Left lung (tissue), 10 donors: ENCODE measurements around the gene DEFB113. TPM values are rescaled to one million over a fixed set of nuclear protein-coding genes. Genes with fewer than 3 reads are reported as not detected.

Source experiments
- ATAC-seq: fragments of 200-7000 bp; cut with Tn5 transposase; one replicate; pipeline ENCODE4 v1.9.1; 2020; ENCODE audit warnings: moderate library complexity
- DNase-seq, 4 donors: peaks; one replicate each; pipeline ENCODE4 v3.0.0-alpha.2; 2013 to 2020
- H3K27ac ChIP-seq, 2 donors: fragments of 200-600 bp; sonication (generic) in 1 of 2; one replicate each; pipeline versions ENCODE4 v1.5.0 to v1.8.0; 2020 to 2021
- H3K27me3 ChIP-seq, 2 donors: fragments of 200-600 bp; sonication (generic) in 1 of 2; one replicate each; pipeline versions ENCODE4 v1.5.0 to v1.8.0; 2020 to 2021
- H3K36me3 ChIP-seq, 2 donors: fragments of 200-600 bp; sonication (generic) in 1 of 2; one replicate each; pipeline versions ENCODE4 v1.5.0 to v1.8.0; 2020 to 2021
- H3K4me1 ChIP-seq, 2 donors: fragments of 200-600 bp; one replicate each; pipeline ENCODE4 v1.8.0; 2021
- H3K4me3 ChIP-seq, 2 donors: fragments of 200-600 bp; sonication (generic) in 1 of 2; one replicate each; pipeline versions ENCODE4 v1.5.0 to v1.8.0; 2020 to 2021; ENCODE audit warnings: mild to moderate bottlenecking in 1 of 2
- H3K9me3 ChIP-seq, 2 donors: fragments of 200-600 bp; sonication (generic) in 1 of 2; one replicate each; pipeline versions ENCODE4 v1.5.0 to v1.8.0; 2020 to 2021
- intact Hi-C, 2 donors: fragments of 100-400 bp; cut with DNase I; formaldehyde crosslinking; loops; one replicate each; pipeline versions ENCODE4 v1.11.2 to v1.14.2; 2022
- polyA plus RNA-seq, 6 donors: library from polyadenylated mRNA; unstranded; fragments of 120-200 nt; gene quantifications; one replicate each; pipeline ENCODE4 v1.2.1, GENCODE V29; 2013; ENCODE audit not compliant: insufficient read length in 6 of 6
- total RNA-seq, 2 donors: library from RNA; stranded (reverse); fragmentation: NEBNext Ultra II Directional; extraction: Animal tissue kit (Norgen Biotek cat#: 25700); gene quantifications; one replicate each; pipeline ENCODE4 v1.2.1, GENCODE V29; 2021
- TF ChIP-seq, protein P1 (sequence below), 2 donors: fragments of 200-600 bp; sonication (generic) in 1 of 2; IDR thresholded peaks; one replicate each; pipeline versions ENCODE4 v1.5.0 to v1.8.0; 2021; ENCODE audit warnings: antibody characterized with exemption in 2 of 2
- donor health status: DM: no; HTN: yes; CAD: no.
- donor health status: DM: no; HTN: no; CAD: no.

Gene DEFB113
- total and polyA plus RNA-seq, 8 donors = not detected

DNA sequence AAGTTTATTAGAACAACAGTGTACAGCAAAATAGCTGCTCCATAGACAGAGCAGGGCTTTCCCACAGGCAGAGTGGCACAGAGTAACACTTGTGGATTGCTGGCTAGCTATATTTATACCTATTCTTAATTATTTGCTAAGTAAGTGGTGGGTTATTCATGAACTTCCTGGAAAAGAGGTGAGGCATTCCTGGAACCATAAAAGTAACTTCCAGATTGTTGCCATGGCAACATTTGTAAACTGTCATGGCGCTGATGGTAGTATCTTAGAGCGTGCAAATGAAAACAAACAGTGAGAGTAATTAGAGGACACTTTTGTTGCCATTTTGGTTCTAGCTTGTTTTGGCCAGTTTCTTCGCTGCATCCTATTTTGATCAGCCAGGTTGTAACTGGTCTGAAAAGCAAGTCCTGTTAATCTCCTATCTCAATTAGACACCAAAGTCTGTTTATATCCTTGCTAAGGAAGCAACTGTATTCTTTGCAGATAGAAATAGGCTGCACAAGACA lies 29.4 kb downstream of the DEFB113 start:
- H3K4me1 ChIP-seq = no peaks in the 10 kb centered on the region
- H3K27ac ChIP-seq = no peak overlapping the region
- H3K36me3 ChIP-seq = no peaks in the 10 kb centered on the region
- no peaks in the 10 kb centered on the region for H3K27me3 ChIP-seq
- H3K9me3 ChIP-seq = no peaks in the 10 kb centered on the region
- no peak overlapping the region for H3K4me3 ChIP-seq
- intact Hi-C loops = no loop called here
- ATAC-seq = peak; percentile 53
- DNase-seq = no peak
- TF ChIP-seq, protein P1, sequence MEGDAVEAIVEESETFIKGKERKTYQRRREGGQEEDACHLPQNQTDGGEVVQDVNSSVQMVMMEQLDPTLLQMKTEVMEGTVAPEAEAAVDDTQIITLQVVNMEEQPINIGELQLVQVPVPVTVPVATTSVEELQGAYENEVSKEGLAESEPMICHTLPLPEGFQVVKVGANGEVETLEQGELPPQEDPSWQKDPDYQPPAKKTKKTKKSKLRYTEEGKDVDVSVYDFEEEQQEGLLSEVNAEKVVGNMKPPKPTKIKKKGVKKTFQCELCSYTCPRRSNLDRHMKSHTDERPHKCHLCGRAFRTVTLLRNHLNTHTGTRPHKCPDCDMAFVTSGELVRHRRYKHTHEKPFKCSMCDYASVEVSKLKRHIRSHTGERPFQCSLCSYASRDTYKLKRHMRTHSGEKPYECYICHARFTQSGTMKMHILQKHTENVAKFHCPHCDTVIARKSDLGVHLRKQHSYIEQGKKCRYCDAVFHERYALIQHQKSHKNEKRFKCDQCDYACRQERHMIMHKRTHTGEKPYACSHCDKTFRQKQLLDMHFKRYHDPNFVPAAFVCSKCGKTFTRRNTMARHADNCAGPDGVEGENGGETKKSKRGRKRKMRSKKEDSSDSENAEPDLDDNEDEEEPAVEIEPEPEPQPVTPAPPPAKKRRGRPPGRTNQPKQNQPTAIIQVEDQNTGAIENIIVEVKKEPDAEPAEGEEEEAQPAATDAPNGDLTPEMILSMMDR (IDR thresholded peaks at IDR 0.05) = no peak

DNA sequence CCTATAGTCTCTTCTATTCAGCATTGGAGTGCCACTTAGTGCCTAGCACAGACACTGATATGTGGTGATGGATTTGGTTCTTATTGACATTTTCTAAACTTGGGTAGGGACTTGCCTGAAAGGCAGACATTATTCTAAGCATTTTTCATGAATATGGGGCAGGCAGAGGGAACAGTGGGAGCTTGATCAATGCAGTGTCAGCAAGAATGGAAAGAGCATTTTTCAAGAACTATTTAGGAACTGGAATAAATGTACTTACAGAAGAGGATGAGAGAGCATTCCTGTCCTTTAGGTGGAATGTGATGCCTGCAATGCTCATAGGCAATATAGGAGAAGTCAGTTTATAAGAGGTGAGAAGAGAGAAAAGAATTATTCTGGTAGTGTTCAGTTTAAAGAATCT lies 31.6 kb downstream of the DEFB113 start:
- Histone ChIP-seq H3K27me3 (no peaks in the 10 kb centered on the region), H3K27ac (no peak overlapping the region), H3K9me3 (no peaks in the 10 kb centered on the region), H3K4me1 (no peaks in the 10 kb centered on the region), H3K36me3 (no peaks in the 10 kb centered on the region), H3K4me3 (no peak overlapping the region)
- intact Hi-C loops = no loop called here
- ATAC-seq (no peak), DNase-seq (no peak)
- TF ChIP-seq, protein P1 (IDR thresholded peaks at IDR 0.05) = no peak

DNA sequence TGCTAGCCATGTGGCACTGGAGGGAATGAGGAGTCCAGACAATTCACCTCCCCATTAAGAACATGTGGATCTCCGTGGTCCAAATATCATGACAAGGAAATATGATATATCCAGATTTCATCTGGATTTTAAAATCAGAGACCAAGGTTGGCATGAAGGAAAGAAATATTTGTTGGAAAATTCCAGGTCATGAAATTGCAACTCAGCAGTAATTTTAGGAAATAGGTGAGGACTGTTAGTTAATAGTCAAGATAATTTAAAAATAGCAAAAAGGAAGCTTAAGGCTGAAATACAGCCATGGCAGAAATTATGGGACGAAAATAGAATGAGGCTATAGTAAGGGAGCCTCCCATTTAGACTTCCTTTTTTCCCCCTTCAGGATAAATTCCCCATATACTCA lies 32.4 kb downstream of the DEFB113 start:
- DNase-seq (no peak), ATAC-seq (no peak)
- Histone ChIP-seq H3K4me1 (no peaks in the 10 kb centered on the region), H3K27me3 (no peaks in the 10 kb centered on the region), H3K36me3 (no peaks in the 10 kb centered on the region), H3K4me3 (no peak overlapping the region), H3K27ac (no peak overlapping the region), H3K9me3 (no peaks in the 10 kb centered on the region)
- TF ChIP-seq, protein P1 (IDR thresholded peaks at IDR 0.05) = no peak
- intact Hi-C loops = no loop called here

DNA sequence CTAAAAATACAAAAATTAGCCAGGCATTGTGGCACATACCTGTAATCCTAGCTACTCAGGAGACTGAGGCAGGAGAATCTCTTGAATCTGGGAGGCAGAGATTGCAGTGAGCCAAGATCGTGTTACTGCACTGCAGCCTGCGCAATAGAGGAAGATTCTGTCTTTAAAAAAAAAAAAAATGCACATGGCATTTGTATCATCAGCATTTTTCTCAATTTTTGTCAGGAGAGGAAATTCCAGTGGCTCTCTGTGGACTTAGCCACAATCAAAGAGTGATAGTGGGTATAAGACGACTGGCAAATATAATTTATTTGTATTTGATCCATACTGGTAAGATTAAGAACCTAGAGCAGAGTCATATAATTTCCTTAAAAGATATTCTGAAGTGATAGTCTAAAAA lies 34.0 kb downstream of the DEFB113 start:
- intact Hi-C loops = no loop called here

DNA sequence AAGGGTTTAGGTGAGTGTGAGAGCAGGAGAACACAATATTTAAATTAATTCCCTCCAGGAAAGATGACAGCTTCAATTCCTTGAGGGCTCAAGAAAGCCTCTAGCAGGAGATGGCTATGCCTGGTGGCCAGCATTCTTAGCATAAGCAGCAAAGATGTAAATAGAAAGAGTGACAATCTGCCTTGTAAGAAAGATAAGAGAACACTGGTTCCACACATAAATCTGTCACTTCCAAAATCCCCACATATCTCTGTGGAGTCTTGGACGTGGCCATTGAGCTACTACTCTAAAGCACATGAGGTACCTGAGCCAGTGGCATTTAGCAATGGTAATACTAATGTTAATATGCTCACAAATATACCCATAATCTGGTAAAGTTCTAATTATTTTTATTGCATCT lies 34.7 kb downstream of the DEFB113 start:
- intact Hi-C loops = no loop called here
- DNase-seq = no peak
- H3K27ac ChIP-seq = no peak overlapping the region
- no peak for ATAC-seq
- H3K27me3 ChIP-seq = no peaks in the 10 kb centered on the region
- H3K4me3 ChIP-seq = no peak overlapping the region
- no peaks in the 10 kb centered on the region for H3K9me3 ChIP-seq
- TF ChIP-seq, protein P1 (IDR thresholded peaks at IDR 0.05) = no peak
- H3K4me1 ChIP-seq = no peaks in the 10 kb centered on the region
- H3K36me3 ChIP-seq = no peaks in the 10 kb centered on the region

More for the DNA sequence above, 34.0 kb downstream of the DEFB113 start:
- Histone ChIP-seq H3K27ac (no peak overlapping the region), H3K4me3 (no peak overlapping the region), H3K9me3 (no peaks in the 10 kb centered on the region), H3K27me3 (no peaks in the 10 kb centered on the region), H3K4me1 (no peaks in the 10 kb centered on the region), H3K36me3 (no peaks in the 10 kb centered on the region)
- DNase-seq (no peak), ATAC-seq (no peak)
- TF ChIP-seq, protein P1 (IDR thresholded peaks at IDR 0.05) = no peak
